Epithelial cell of prostate (primary cell): ENCODE results near the gene KCNAB1.

Experiments used
- DNase-seq: peaks from one replicate; pipeline ENCODE4 v3.0.0-alpha.2; 2011; ENCODE audit warnings: low read depth, low spot score
- H3K27ac ChIP-seq: fragments of 450-650 bp; 2 replicates; pipeline ENCODE4 v1.5.1; 2017; ENCODE audit warnings: mild to moderate bottlenecking

KCNAB1 gene

GRCh38 chr3:156509189-156510174 lies 389.1 kb downstream of the KCNAB1 start:
- H3K27ac ChIP-seq: no peak overlapping the region
- no peak for DNase-seq

GRCh38 chr3:156511987-156512677 lies 391.8 kb downstream of the KCNAB1 start:
- H3K27ac ChIP-seq: no peak overlapping the region
- no peak for DNase-seq

- DNase-seq: no peak
- no peak overlapping the region for H3K27ac ChIP-seq
Observed at GRCh38 chr3:156513619-156514018, 393.2 kb downstream of the KCNAB1 start.

- DNase-seq: no peak
- no peak overlapping the region for H3K27ac ChIP-seq
Observed at GRCh38 chr3:156516284-156516683, 395.9 kb downstream of the KCNAB1 start.

GRCh38 chr3:156516961-156517360 lies 396.6 kb downstream of the KCNAB1 start:
- no peak for DNase-seq
- no peak overlapping the region for H3K27ac ChIP-seq

- no peak overlapping the region for H3K27ac ChIP-seq
- DNase-seq: peak; percentile 18
Observed at GRCh38 chr3:156518726-156519125, 398.3 kb downstream of the KCNAB1 start.

GRCh38 chr3:156519758-156520162 lies 399.4 kb downstream of the KCNAB1 start:
- peak; percentile 29 for DNase-seq

GRCh38 chr3:156522673-156523072 lies 402.3 kb downstream of the KCNAB1 start:
- no peak overlapping the region for H3K27ac ChIP-seq
- no peak for DNase-seq

More at GRCh38 chr3:156519758-156520162, 399.4 kb downstream of the KCNAB1 start:
- H3K27ac ChIP-seq: no peak overlapping the region

- no peak for DNase-seq
- H3K27ac ChIP-seq: no peak overlapping the region
Observed at GRCh38 chr3:156525808-156526207, 405.4 kb downstream of the KCNAB1 start.

- H3K27ac ChIP-seq: no peak overlapping the region
- DNase-seq: no peak
Observed at GRCh38 chr3:156527060-156527459, 406.7 kb downstream of the KCNAB1 start.

GRCh38 chr3:156530980-156531379 lies 410.6 kb downstream of the KCNAB1 start:
- DNase-seq: no peak
- H3K27ac ChIP-seq: no peak overlapping the region

- H3K27ac ChIP-seq: no peak overlapping the region
- no peak for DNase-seq
Observed at GRCh38 chr3:156532730-156533129, 412.4 kb downstream of the KCNAB1 start.

- DNase-seq: no peak
- no peak overlapping the region for H3K27ac ChIP-seq
Observed at GRCh38 chr3:156533205-156533604, 412.8 kb downstream of the KCNAB1 start.

GRCh38 chr3:156535162-156535627 lies 414.8 kb downstream of the KCNAB1 start:
- peak; percentile 90 for DNase-seq
- peak overlapping the region; percentile 19 for H3K27ac ChIP-seq

- peak overlapping the region; percentile 19 for H3K27ac ChIP-seq
- DNase-seq: no peak
Observed at GRCh38 chr3:156535798-156536197, 415.4 kb downstream of the KCNAB1 start.

- no peak for DNase-seq
- H3K27ac ChIP-seq: peak overlapping the region; percentile 19
Observed at GRCh38 chr3:156536524-156537316, 416.3 kb downstream of the KCNAB1 start.

- no peak for DNase-seq
- H3K27ac ChIP-seq: no peak overlapping the region
Observed at GRCh38 chr3:156539051-156539450, 418.7 kb downstream of the KCNAB1 start.

- H3K27ac ChIP-seq: no peak overlapping the region
- no peak for DNase-seq
Observed at GRCh38 chr3:156539802-156540201, 419.4 kb downstream of the KCNAB1 start.

GRCh38 chr3:156542101-156543042 lies 422.0 kb downstream of the KCNAB1 start:
- H3K27ac ChIP-seq: peak overlapping the region; percentile 3
- DNase-seq: no peak
